Stimulated activated CD4-positive, alpha-beta T cell treated with anti-CD3 and anti-CD28 coated beads, Interleukin-1b, Interleukin-23, amount 100 ng/mL, for 24 hours (primary cell): ENCODE results near the gene PAPPA2.

ENCODE experiments used
- DNase-seq, 4 experiments: peaks; one replicate each; pipeline ENCODE4 v3.0.0-alpha.2; 2020; ENCODE audit warnings: low read depth in 4 of 4, low spot score in 1 of 4

PAPPA2 gene

DNA sequence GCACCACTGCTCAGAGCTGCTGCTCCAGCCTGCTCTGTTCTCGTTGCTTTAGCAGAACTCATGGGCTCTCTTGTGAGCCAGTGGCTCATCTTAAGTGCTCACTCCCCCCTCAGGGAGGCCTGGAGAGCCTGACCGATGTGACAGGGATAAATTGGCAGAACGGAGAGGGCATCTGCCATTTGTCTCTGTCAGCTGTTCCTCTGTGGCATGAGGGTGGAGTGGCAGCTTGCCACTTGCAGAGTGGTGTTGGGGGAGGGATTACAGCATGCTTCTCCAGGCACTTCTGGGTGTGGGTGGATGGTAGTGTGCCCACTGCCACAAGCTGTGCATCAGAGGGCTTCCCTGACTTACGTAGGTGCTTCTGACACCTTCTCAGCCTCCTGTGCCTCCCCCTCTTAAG lies 229.5 kb downstream of the PAPPA2 start:
- DNase-seq, result no peak

DNA sequence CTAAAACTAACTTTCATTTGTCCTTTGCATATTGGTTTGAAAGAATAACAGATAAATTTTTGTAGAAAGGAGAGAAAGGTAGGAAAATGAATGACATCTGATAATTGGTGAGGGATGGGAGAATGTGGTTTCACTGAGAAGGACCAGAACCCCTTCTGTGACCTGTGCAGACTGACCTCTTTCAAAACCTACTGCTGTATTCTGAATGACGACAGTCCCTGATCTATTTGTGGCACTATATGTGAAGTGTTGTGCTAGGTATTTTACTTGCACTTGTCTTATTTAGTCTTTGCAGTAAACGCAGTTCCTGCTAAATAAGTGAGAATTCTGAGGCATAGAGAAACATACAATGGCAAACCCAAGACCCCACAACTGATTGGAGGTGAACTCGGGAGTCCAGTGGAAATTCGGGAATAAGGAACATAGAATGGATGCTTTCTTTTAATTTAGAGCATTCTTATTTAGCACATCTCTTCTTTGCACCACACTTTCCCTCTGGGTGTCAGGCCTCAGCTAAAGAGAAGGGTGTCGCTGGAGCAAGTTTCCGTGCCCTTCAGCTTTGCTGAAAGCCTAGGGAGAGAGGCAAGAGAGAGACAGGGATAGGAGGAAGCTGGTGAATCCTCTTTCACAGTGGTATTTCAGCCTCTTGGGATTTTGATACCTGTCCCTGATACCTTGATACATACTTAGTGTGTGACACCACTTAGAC lies 230.2 kb downstream of the PAPPA2 start:
- no peak for DNase-seq

DNA sequence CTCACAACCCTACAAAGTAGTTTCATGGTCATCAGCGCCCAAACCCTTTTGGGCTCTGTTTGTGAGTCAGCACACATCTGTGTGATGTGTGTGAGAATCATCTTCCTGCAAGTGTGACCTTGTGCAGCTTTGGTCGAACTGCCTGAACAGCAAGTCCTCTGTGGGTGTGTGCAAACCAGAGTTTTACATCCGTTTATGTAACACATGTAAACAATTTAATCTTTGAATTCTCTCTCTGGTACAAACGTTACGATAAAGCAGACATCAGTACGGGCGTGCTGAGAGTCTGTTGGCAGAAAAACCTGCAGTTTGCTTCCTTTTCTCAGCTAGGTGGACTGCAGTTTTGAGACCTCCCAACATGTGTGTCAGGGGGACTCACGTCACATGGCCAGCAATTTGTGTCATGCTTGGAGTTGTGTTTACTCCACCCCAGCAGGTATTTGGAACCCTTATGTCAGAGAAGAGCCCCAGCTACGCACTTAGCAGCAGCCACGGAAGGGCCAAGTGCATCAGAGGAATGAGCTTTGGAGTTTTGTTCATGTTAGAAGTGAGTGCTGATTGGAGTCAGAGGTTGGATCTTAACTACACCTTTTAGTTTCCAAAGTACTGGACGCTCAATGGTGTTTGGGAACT lies 230.8 kb downstream of the PAPPA2 start:
- DNase-seq, result no peak

DNA sequence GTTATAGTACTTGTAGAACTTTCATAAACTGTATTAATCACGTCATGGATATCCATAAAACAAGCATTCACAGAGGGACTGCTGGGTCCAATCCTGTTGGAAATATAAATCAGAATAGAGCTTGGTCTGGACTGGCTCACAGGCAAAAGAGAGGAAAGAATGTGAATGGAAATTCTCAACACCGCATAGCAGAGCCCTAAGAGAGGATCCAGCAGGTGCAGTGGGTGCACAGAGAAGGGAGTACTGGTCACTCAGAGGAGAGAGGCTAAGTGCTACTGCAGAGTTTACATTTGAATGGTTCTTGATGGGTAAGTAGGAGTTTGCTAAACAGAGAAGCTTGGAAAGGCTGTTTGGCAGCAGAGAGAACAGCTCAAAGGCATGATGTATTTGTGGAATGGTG lies 231.7 kb downstream of the PAPPA2 start:
- DNase-seq, result no peak

DNA sequence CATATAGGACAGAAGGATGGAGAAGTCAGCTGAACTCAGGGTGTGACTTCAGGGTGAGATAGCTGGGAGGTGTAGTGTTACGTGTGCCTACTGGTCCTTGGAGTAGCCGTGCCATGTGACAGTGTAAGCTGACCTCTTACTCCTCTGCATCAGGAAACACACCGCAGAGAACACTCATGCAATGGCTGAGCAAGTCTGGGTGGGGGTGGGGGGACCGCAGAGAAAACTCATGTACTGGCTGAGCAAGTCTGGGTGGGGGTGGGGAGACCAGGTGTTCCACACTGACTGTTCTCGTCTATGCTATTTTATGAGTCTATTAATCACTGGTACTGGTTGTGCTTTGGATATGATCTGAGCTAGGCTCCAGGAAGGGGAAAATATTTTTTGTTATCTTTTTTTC lies 233.1 kb downstream of the PAPPA2 start:
- DNase-seq, result no peak

DNA sequence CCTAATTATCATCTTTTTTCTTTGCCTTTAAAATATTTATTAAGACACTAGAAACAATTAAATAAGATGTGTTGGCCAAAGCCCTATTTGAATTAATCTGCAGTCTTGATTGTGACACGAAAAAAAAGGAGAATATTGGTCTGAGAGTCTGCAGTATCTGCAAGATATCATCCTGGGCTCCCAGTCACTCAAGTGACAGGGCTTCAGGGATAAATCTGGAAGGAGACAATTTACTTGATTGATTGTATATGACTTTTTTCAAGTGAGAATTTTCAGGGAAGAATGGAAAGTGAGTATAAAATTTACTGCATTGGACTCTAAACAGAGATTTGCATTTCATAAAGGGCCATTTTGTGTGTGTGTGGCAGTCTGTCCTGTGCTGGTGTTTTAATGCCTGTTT lies 233.7 kb downstream of the PAPPA2 start:
- DNase-seq, result no peak

DNA sequence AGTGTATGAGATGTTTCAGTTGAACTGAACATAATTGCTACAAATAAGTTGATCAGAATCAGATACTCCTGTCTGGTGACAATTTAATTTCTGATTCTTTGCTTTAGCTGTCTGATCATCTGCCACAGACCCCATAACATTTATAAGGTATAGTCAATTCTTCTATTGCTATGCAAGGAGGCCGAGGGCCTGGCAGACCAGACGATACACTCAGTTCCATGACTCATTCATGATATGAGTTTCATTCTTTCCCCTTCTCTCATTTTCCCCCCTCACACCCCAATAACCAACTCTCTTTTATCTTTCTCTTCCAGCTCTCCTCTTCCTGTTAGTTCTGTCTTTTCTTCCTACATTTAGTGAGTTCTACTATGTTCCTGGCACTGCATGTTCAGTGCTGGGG lies 236.8 kb downstream of the PAPPA2 start:
- no peak for DNase-seq

DNA sequence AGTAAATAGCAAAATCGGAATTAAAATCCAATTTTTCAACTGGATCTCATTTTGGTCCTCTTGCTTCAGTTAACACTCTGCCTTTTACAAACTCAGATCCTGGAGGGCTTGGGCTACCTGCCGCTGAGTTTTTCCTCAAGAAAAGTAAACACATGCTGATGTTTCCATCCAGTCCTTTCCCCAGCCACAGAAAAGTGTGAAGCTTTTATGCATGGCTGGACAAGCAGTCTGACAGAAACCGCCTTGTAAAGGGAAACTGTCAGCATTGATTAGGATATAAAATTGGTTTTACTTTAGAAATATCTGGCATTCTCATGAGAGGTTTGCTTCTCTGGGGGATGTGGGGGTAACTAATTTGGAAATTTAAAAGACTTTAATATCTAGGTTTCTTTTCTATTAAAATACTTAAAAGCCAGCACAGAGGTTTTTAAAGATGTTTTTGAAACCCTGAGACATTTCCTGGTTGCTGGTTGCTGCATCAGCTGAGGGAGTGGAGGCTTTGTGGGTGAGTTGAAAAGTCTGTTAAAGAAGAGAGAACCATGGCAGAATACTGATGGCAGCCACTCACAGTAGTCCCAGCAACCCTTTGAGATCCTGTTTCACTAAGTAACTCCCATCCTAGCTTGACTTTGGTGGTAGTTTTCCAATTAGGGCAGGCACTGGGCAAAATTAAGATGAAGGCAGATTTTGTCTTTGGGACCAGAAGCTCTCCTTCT lies 238.3 kb downstream of the PAPPA2 start:
- DNase-seq, result no peak

DNA sequence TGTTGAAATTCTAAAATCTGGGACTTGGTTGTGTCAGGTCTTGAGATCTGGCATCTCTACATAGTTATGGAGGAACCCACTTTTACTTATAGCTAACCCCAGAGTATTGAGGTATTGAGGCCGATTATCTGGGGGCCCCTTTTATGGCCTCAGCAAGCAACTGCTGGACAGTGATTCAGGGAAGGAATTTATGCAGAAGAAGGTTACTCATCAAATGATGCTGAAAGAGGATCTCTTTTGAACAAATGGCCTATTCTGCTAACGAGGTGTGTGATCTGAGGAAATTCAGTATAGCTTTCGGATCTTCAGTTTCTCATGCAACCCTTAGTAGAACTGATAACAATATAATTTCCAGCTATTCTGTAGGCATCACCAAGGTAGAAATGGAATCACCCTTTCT lies 239.9 kb downstream of the PAPPA2 start:
- no peak for DNase-seq

DNA sequence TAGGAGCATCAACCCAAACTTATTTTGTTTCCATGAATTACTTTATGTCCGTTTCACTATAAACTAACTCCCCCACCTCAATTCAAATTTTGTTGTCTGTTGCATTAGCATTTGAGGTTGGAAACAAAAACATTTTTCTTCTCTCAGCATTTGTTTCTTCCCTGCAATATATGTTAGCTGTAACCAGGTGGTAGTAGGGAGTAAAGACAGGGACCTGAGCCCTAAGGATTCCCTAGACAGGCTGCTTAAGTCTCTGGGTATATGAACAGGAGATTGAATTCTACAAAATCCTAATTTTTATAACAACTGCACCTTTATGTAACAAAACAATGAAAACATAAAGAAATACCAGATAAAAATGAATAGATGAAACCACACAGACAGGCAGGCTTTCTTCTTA lies 242.6 kb downstream of the PAPPA2 start:
- DNase-seq, result no peak

DNA sequence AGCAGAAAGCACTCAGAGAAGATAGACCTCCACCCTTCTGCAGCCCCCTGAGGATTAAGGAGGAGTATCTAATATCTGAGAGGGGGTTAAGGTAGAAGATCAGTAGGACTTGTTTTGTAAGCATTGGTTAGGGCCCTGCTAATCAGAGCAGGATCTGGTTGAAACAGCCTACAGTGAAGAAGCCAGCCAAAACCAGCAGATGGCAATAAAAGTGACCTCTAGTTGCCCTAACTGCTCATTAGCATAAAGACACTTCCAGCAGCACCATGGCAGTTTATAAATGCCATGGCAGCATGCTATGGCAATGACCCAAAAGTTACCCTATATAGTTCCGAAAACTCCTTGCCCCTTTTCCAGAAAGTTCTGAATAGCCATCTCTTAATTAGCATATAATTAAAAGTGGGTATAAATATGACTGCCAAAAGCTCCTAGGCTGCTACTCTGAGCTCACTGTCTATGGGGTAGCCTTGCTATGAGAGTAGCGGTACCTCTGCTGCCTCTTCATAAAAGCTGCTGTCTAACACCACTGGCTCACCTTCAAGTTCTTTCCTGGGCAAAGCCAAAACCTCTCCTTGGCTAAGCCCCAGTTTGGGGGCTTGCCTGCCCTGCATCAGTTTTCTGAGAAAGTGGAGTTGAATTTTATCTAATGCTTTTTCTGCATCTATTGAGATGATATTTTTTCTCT lies 254.2 kb downstream of the PAPPA2 start:
- no peak for DNase-seq

DNA sequence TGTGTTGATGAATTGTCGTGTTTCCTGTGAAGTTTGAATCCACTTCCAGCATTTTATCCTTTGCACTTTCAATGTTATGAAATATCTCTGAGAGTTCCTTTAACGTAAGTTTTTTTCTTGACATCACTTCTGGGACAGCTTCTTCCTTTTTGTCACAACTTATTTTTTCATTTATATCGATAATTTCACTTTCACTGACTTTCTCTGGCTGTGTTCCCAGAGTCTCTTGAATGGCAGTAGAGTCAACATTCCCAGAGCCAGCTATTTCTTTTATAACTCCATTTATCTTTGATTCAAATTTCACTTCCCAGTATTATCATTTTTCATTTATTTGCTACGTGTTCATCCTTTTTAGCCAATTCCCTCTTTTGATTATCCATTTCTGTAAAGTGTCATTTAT lies 256.5 kb downstream of the PAPPA2 start:
- DNase-seq, result no peak

DNA sequence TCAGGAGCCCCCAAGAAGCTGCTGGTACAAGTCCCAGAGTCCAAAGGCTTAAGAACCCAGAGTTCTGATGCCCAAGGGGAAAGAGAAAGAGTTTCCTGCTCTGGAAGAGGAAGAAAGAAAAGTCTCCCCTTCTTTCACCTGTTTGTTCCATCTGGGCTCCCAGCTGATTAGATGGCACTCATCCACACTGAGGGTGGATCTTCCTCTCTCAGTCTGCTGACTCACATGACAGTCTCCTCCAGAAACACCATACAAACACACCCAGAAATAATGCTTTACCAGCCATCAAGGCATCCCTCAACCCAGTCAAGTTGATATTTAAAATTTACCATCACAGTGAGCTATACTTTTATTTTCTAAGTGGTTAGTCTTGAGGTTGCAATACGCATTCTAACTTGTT lies 257.9 kb downstream of the PAPPA2 start:
- DNase-seq, result no peak

DNA sequence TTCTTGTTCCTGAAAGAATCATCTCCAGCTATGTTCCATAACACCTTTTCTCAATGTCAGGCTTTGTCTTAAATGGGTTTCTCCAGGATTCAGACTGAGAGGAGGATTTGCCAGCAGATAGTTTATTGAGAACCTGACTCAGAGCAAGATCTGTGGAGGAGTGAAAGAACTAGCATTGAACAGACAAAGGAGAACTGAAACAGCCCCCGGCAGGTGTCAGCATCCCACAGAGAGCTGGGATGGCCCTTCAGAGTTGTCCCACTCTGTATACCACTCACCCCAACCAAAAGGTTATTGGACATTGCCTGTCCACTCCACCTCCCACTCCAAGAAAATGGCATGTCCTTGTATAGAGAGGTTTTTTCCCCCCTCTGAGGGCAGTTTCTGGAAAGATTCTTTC lies 270.7 kb downstream of the PAPPA2 start:
- DNase-seq, result no peak

DNA sequence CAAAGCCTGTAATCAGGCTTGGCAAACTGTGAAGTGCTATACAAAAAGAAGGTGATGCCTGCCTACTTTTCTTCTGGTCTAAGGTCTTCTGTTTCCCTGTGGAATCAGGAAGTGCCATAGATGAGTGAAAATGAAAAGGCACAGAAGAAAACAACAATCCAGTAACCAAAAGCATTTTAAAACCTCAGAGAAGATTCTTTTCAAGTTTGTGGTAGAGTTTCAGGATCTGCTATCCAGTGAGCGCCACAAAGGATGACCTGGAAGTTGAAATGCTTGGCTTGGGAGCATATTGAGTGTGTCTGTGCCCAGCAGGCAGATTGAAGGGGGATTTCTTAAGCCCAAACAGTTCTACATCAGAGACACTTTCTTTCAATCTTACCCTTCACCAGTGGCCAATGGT lies 272.2 kb downstream of the PAPPA2 start:
- DNase-seq, result no peak

DNA sequence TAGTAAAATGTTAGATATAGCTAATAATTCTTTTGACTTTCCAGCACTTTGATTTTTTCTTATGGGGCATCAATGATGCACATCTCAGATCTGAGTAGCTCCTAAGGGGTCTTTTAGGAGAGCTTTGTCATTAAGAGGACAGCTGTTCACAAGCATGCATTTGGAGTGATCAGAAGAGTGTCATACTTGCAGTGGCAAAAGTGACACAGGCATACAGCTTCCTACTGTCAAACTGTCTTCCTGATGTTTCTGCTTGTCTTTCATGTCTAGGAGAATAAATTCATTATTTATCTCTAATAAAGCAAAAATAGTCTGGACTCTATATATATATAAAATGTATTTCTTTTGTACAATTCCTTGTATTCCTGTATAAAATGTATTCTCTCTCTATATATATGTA lies 273.0 kb downstream of the PAPPA2 start:
- no peak for DNase-seq

DNA sequence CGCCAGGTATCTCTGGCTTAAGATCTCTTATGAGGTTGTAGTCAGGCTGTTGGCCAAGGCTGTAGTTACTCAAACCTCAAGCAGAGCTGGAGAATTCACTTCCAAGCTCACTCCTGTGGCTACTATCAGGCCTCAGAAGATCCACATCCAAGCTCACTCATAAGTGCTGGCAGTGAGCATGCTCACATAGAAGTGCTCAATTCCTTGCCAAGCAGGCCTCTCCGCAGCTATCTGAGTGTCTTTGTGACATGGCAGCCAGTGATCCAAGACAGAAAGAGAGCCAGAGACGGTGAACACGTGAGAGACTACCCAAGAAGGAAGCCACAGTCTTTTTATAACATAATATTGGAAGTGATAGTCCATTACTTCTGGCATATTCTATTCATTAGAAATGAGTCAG lies 278.2 kb downstream of the PAPPA2 start:
- DNase-seq, result no peak

DNA sequence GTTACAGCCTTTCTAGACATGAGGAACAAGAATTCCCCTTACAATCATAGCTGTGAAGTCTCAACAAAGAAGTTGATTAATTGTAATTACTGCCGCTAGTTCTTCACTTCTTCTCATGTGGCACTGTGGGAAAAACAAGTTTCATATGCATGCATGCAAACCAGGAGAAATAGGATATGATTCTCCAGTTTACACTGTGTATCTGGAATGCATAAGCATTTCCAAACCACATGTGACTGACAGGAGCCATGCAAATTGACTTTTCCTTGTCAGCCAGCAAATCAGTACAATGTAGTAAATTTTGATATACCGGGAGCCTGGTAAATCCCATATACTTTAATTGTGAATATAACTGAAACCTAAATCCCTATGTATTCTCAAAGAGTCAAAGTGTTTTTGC lies 279.3 kb downstream of the PAPPA2 start:
- DNase-seq, result no peak

DNA sequence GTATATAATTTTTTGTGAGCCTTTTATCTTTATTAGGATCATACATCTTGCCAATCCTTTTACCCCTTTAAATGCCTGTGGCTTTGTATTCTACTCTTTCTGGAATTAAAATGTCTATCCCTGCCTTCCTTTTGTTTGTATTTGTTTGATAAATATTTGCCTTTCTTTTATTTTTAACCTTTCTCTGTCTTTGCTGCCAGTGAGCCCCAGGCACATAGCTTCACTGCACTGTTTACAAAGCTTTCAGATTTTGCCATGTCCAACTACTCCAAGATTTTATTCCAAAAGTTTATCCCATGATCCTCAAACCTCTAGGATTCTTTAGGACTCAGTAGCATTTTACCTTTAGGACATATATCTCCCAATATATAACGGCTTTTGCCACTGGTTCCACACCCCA lies 281.2 kb downstream of the PAPPA2 start:
- DNase-seq, result no peak

DNA sequence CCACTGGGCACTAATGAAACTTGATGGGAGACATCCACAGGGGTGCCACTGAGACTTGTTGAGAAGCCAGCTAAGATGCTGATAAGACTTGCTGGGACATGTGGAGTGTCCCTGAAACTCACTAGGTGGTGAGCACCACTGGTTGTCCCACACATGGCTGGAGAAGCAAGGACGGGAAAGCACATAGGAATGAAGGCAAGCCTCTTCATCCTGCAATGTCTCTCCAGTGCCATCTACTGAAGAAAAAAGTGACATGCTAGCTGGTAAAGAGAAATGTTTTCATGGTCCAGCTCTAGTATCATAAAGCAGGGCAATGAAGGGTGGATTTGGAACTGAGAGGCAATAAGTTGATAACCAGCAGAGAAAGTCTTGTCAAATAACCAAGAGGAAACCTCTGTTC lies 283.0 kb downstream of the PAPPA2 start:
- DNase-seq, result no peak

DNA sequence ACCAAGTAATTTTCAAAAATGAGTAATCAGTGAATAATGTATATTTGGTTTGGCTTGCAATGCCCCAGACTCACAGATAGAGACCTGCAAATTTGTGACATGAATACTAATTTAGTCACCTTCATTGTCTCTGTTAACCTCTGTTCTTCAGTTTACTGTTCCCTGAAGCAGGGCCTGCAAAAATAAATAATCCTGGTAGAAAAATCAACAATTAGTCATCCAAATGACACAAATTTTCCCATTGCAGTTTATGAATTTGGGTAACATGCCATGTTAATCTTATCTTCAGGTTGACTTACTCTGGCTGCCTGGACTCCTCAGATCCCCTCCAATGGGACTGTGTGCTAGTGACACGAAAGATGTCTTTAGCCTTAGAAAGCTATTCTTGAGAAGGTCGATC lies 289.5 kb downstream of the PAPPA2 start:
- DNase-seq, result no peak

DNA sequence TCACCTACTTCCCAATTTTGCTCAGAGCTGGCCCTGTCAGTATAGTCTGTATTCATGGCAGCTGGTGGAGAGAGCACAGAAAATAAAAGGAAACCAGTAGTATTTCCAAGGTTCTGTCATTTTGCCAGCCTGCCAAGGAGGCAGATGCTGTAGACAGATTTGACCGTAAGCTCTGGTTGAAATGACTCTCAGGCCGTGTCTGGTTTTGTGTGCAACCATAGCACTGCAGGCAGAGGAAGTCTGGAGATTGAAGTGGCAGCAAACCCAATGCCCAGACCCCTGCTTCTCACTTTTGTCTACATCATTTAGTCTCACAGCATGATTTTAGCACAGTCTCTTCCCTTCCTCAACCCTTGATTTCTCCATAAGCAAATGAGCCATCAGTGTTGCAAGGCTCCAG lies 291.7 kb downstream of the PAPPA2 start:
- no peak for DNase-seq
